GM18507 (cell line): Measurements from ENCODE around the gene TTBK2.
"Not testable (repeated sequence)": the region's sequence is repeated elsewhere in the genome, so short reads cannot be mapped to it uniquely, and the experiment has no call there.

Experiments used
- DNase-seq: peaks from one replicate; pipeline ENCODE4 v3.0.0; 2011; ENCODE audit warnings: low read depth; ENCODE audit not compliant: insufficient read length; ENCODE audit errors: extremely low spot score
- FAIRE-seq: peaks from 2 replicates; lab custom pipeline; 2011; peaks lifted over from hg19 to GRCh38; lab: Jason Lieb, UNC

The TTBK2 gene

GRCh38 chr15:42920519-42921341, at the start of gene TTBK2:
Gene TTBK2, minus strand, starts transcription at chr15:42920778. Its CDS starts 42,161 bp downstream, at chr15:42878617.
- FAIRE-seq (peak; percentile 99), DNase-seq (peak; percentile 90)

DNA sequence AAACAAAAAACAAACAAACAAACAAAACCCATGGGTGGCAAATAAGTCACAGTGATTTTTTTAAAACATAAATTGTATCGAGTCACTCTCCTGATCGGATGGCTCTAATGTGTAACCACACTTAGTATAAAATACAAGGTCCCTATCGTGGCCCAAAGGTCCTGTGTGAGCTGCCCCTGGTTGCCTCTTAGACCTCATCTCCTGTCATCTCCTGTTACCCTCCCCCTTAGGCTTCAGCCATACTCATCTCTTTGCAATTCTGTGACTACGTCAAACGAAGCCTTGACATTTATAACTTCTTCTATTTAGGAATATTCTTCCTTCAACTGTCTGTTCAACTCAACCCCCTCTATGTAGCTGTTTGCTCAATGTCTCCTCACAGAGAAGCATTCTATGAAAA, 43.9 kb upstream of the TTBK2 start:
- DNase-seq (no peak), FAIRE-seq (no peak)

DNA sequence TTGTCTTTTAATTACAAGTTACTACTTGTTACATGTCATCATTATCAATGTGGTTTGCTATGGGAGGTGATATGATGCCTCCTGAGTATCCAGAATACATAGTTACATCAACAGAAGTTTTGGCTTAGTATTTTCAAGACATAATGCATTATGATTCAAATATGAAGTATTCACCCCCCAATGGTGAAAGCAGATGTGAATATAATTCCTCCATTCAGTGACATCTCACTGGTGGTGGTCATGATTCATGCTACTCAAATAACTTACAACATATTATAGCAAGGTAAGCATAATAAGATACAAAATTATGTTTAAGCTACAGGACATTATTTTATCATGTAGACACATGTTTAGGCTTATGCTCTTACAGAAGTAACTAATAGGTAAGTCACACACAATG, 34.9 kb upstream of the TTBK2 start:
- DNase-seq, result no peak

DNA sequence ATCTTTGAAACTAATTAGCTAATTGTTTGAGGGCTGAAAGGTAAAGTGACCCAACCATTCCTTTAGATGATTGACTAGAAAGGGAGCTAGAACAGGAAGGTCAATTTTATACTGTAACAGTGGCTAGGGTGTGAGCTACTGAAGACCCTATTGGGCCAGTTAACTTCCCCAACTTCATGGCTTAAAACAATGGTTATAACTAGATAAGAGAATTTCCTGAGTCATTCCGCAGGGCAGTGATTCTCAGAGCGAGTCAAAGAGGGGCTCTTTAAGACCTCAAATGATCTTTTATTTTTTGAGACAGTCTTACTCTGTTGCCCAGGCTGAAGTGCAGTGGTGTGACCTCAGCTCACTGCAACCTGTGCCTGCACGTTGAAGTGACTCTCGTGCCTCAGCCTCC, 33.7 kb upstream of the TTBK2 start:
- DNase-seq, result no peak
- FAIRE-seq, result no peak

More for the DNA sequence above, 34.9 kb upstream of the TTBK2 start:
- FAIRE-seq, result no peak

- not testable (repeated sequence) for FAIRE-seq, DNase-seq
These were observed 28.3 kb upstream of the TTBK2 start for GRCh38 chr15:42948898-42949297.

GRCh38 chr15:42940527-42940926, 19.9 kb upstream of the TTBK2 start:
- DNase-seq (no peak), FAIRE-seq (no peak)

GRCh38 chr15:42939841-42940240, 19.3 kb upstream of the TTBK2 start:
- FAIRE-seq (no peak), DNase-seq (no peak)

DNA sequence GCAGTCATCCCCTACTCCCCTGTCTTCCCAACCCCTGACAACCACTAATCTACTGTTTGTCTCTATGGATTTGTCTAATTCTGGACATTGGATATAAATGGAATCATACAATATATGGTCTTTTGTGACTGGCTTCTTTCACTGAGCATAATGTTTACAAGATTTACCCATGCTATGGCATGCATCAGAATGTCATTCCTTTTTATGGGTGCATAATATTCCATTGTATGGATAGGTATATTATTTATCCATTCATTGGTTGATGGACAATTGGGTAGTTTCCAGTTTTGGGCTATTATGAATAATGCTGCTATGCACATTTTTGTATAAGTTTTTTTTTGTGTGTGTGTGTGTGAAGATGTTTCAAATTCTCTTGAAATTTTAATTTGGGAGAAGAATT, 16.6 kb upstream of the TTBK2 start:
- DNase-seq, result no peak
- no peak for FAIRE-seq

- FAIRE-seq (no peak), DNase-seq (no peak)
These were observed 13.5 kb upstream of the TTBK2 start for GRCh38 chr15:42933886-42934667.

GRCh38 chr15:42932833-42933515, 12.4 kb upstream of the TTBK2 start:
- no peak for FAIRE-seq
- DNase-seq, result no peak

DNA sequence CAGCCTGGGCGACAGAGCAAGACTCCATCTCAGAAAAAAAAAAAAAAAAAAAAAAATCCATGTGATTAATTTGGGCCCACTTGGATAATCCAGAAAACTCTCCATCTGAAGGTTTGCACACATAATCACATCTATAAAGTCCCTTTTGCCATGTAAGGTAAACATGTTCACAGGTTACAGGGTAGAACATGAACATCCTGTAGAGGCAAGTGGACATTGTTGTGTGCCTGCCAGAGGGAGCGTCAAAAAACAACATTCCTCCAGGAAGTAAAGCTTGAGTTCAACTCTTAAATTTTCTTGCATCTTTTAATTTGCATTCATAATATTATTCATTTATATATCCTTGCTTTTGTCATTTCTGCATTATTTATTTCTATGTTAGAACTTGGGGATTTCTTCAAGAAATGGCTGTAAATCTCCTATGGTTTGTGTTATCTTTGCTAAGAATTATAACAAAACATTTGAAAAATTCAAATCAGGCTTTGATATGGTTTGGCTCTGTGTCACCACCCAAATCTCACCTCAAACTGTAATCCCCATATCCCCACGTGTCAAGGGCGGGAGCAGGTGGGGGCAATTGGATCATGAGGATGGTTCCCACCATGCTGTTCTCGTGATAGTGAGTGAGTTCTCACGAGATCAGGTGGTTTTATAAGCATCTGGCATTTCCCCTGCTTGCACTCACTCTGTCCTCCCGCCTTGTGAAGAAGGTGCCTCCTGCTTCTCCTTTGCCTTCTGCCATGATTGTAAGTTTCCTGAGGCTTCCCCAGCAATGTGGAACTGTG, 11.3 kb upstream of the TTBK2 start:
- DNase-seq, result no peak
- FAIRE-seq, result no peak

GRCh38 chr15:42929306-42929848, 8.8 kb upstream of the TTBK2 start:
- FAIRE-seq (no peak), DNase-seq (no peak)

DNA sequence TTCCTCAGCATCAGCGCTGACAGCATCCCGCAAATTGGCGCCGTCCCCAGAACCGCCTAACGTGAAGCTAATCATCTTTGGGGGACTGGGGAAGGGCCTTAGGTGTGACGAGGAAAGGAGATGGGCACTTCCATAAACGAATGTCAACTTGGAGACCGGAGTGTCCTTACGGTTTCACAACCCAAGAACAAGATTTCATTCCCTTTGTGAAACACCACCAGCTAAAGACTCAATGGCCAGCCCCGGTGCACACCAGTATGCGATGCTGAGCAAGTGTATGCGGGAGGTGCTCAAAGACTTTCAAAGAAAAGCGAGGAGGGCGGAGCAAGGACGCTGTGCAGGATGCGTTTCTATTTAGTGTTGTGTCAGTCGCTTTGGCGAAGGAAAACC, 759 bp upstream of the TTBK2 start:
- FAIRE-seq (no peak), DNase-seq (no peak)

GRCh38 chr15:42919799-42920518, 619 bp downstream of the TTBK2 start:
- FAIRE-seq (no peak), DNase-seq (no peak)

DNA sequence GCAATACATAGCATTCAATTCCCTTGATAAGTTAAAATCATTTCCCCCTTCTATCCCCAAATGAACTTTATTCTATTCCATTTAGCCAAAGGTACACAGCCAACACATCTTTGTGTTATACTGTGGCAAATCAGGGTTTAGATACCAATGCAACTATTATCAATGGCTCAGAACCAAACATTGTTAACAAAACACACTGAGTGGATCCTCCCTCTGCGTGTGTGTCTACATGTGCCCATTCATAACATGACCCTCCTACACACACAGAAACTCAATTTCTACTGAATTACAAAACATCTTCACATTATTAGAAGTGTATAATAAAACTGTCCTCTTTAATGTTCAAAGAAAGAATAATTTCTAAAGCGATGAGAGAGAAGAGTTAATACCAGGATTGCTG, 1.3 kb downstream of the TTBK2 start:
- DNase-seq (no peak), FAIRE-seq (peak; percentile 26)

DNA sequence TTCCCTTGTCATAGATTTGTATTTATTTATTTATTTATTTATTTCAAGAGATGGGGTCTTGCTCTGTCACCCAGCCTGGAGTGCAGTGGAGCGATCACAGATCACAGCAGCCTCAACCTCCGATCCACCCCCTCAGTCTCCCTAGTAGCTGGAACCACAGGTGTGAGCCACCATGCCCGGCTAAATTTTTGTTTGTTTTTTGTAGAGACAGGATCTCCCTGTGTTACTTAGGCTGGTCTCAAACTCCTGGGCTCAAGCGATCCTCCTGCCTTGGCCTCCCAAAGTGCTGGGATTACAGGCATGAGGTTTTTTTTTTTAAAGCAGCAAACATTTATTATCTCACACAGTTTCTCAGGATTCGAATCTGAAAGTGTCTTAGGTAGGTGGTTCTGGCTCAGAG, 2.5 kb downstream of the TTBK2 start:
- FAIRE-seq, result peak; percentile 5

DNA sequence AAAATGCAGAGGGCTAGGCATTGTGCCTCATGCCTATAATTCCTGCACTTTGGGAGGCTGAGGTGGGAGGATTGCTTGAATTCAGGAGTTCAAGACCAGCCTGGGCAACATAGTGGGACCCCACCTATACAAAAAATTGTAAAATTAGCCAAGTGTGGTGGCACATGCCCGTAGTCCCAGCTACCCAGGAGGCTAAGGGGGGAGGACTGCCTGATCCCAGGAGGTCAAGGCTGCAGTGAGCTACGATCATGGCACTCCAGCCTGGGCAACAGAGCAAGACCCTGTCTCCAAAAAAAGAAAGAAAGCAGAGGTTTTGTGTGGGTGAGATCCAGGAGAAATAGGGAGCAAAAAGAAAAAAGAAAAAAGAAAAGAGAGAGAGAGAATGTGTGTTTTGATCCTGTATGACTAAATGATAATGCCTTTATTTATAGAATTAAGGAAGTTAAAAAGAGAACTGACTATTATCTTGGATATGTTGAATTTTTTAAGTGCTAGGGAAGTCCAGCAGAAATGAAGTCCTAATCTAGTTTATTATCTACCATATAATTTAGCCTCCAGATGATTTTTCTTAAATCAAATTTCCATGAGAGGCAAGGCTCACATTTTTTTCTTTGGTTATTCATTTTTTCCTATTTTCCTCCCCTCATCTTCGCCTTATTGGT, 4.8 kb downstream of the TTBK2 start:
- DNase-seq (no peak), FAIRE-seq (no peak)

More for the DNA sequence above, 2.5 kb downstream of the TTBK2 start:
- DNase-seq, result no peak
